Sigmoid colon (tissue), 4 donors: ENCODE results near the gene ANKHD1.

ENCODE experiments used
- POLR2A ChIP-seq, 2 donors: fragments of 450-650 bp; IDR thresholded peaks; one replicate each; pipeline ENCODE4 v1.6.1; 2016; ENCODE audit warnings: antibody characterized with exemption in 2 of 2, mild to moderate bottlenecking in 2 of 2, moderate library complexity in 2 of 2
- POLR2AphosphoS5 ChIP-seq, 4 donors: sonication (generic); formaldehyde crosslinking; IDR thresholded peaks; one replicate each; pipeline ENCODE4 v1.6.1; 2017; ENCODE audit warnings: antibody characterized with exemption in 4 of 4
- TF ChIP-seq, protein P1 (sequence below), 4 experiments: fragments of 450-650 bp in 3 of 4; fragments of 200-600 bp in 1 of 4; IDR thresholded peaks; one replicate each; pipeline ENCODE4 v1.5.1; 2016 to 2019; ENCODE audit warnings: antibody characterized with exemption in 4 of 4, mild to moderate bottlenecking in 3 of 4, moderate library complexity in 2 of 4

DNA sequence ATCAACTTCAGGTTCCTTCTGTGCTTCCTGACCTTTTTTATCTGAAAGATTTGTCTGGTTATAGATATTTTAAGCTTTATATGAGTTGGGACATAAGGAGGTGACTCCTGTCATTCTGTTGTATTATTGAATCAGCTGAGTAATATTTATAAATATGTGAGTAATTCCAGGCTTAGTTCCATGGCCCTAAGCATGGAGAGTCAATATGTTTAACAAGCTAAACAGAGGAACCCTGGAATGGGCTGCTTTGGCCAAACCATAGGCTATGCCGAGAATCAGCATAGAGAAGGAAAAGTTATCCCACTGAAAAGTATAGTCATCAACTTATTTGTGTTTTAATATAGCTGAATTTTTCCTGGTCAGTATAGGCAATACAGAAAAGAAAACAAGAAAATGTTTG, 138.6 kb downstream of the ANKHD1 start:
- TF ChIP-seq, protein P1, sequence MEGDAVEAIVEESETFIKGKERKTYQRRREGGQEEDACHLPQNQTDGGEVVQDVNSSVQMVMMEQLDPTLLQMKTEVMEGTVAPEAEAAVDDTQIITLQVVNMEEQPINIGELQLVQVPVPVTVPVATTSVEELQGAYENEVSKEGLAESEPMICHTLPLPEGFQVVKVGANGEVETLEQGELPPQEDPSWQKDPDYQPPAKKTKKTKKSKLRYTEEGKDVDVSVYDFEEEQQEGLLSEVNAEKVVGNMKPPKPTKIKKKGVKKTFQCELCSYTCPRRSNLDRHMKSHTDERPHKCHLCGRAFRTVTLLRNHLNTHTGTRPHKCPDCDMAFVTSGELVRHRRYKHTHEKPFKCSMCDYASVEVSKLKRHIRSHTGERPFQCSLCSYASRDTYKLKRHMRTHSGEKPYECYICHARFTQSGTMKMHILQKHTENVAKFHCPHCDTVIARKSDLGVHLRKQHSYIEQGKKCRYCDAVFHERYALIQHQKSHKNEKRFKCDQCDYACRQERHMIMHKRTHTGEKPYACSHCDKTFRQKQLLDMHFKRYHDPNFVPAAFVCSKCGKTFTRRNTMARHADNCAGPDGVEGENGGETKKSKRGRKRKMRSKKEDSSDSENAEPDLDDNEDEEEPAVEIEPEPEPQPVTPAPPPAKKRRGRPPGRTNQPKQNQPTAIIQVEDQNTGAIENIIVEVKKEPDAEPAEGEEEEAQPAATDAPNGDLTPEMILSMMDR (IDR thresholded peaks at IDR 0.05) = no peak
- TF ChIP-seq POLR2AphosphoS5 (IDR thresholded peaks at IDR 0.05) = no peak
- no peak for TF ChIP-seq POLR2A (IDR thresholded peaks at IDR 0.05)
